Epithelial cell of proximal tubule (primary cell): ENCODE results near the gene RAE1. TPM values are rescaled to one million over a fixed set of nuclear protein-coding genes. Genes with fewer than 3 reads are reported as not detected.
"Not testable (repeated sequence)": the region's sequence is repeated elsewhere in the genome, so short reads cannot be mapped to it uniquely, and the experiment has no call there.

ENCODE experiments used
- DNase-seq: peaks from one replicate; pipeline ENCODE4 v3.0.0-alpha.2; 2011; ENCODE audit warnings: low read depth
- H3K4me3 ChIP-seq: 2 replicates; pipeline ENCODE4 v1.5.1; 2011; ENCODE audit warnings: low read depth, mild to moderate bottlenecking, low read length
- total RNA-seq: library from RNA; depleted of rRNA; stranded (reverse); fragments of >200 nt; gene quantifications from 2 replicates; pipeline ENCODE4 v1.2.3, GENCODE V29; 2015
- TF ChIP-seq, protein P1 (sequence below): conservative IDR thresholded peaks from 2 replicates; pipeline ENCODE4 v1.5.1; 2012; ENCODE audit warnings: low read depth, mild to moderate bottlenecking, low read length

Gene RAE1
- total RNA-seq, 1 donor from 2014 or later: 74.3 TPM

- no peak overlapping the region for H3K4me3 ChIP-seq
- TF ChIP-seq, protein P1, sequence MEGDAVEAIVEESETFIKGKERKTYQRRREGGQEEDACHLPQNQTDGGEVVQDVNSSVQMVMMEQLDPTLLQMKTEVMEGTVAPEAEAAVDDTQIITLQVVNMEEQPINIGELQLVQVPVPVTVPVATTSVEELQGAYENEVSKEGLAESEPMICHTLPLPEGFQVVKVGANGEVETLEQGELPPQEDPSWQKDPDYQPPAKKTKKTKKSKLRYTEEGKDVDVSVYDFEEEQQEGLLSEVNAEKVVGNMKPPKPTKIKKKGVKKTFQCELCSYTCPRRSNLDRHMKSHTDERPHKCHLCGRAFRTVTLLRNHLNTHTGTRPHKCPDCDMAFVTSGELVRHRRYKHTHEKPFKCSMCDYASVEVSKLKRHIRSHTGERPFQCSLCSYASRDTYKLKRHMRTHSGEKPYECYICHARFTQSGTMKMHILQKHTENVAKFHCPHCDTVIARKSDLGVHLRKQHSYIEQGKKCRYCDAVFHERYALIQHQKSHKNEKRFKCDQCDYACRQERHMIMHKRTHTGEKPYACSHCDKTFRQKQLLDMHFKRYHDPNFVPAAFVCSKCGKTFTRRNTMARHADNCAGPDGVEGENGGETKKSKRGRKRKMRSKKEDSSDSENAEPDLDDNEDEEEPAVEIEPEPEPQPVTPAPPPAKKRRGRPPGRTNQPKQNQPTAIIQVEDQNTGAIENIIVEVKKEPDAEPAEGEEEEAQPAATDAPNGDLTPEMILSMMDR: no peak
- no peak for DNase-seq
These were observed 64.7 kb downstream of the RAE1 start for GRCh38 chr20:57415771-57416170.

- TF ChIP-seq, protein P1: no peak
- no peak for DNase-seq
- no peak overlapping the region for H3K4me3 ChIP-seq
These were observed 65.4 kb downstream of the RAE1 start for GRCh38 chr20:57416296-57417022.

DNA sequence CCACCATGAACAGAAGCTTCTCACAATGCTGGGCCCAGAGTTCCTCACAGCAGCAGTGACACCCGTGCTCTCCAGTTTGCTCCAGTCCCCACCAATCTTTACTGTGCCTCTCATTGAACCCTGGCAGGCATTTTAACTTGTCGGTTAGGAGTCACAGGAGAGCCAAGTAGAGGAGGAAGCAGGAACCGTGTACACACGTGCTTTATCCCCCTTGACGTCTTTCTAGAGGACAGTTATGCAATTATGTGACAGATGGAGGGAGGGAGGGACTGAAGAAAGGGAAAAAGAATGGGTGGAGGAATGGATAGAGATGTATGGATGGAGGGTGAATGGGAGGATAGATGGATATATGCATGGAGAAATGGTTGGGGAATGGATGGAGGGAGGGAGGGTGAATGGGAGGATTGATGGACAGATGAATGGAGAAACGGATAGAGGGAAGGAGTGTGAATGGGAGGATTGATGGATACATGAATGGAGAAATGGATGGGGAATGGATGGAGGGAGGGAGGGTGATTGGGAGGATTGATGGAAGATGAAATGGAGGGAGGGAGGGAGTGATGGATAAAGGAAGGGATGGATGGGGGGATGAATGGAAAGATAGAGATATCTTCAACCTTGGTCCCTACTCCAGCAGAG lies 66.1 kb downstream of the RAE1 start:
- TF ChIP-seq, protein P1: no peak
- DNase-seq: no peak
- H3K4me3 ChIP-seq: no peak overlapping the region

DNA sequence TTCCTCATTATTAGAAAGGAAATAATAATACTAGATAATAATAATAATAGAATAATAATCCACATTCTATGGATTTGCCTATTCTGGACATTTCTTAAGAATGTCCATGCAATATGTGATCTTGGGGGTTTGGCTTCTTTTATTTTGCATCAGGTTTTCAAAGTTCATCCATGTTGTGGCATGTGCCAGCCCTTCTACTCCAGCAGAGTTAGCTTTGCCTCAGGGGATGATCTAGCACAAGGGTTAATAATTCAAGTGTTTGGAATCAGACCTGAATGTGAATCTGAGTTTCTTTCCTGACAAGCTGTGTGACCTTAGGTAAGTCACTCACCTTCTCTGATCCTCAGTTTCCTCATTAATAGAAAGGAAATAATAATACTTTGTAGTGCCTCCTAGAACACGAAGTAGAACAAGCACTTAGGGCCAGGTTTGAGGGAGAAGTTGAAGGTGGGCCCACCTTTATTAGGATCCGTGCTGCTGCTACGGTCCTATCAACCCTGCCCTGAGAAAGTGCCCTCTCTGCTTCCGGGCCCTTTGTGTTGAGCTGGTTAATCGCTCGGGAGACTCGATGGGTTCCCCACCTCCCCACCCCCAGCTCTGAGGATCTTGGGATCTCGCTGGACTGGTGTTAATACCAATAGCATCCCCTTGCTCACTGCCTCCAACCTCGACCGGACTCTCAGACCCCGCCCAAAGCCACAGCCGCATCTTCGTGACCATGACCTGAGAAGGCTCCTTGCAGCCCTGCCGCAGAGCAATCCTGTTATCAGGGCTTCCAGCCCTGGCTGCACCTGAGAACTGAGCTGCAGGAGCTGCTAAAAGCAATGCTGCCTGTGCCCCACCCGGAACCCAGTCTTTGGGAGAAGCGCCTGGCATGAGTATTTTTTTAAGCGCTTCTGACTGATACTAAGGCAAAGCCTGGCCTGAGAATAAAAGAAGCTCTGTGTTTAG lies 67.0 kb downstream of the RAE1 start:
- TF ChIP-seq, protein P1: no peak
- H3K4me3 ChIP-seq: no peak overlapping the region
- DNase-seq: no peak

DNA sequence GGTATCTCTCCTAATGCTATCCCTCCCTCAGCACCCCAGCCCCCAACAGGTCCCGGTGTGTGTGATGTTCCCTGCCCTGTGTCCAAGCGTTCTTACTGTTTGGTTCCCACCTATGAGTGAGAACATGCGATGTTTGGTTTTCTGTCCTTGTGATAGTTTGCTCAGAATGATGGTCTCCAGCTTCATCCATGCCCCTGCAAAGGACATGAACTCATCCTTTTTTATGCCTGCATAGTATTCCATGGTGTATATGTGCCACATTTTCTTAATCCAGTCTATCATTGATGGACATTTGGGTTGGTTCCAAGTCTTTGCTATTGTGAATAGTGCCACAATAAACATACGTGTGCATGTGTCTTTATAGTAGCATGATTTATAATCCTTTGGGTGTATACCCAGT lies 68.4 kb downstream of the RAE1 start:
- not testable (repeated sequence) for H3K4me3 ChIP-seq, DNase-seq

DNA sequence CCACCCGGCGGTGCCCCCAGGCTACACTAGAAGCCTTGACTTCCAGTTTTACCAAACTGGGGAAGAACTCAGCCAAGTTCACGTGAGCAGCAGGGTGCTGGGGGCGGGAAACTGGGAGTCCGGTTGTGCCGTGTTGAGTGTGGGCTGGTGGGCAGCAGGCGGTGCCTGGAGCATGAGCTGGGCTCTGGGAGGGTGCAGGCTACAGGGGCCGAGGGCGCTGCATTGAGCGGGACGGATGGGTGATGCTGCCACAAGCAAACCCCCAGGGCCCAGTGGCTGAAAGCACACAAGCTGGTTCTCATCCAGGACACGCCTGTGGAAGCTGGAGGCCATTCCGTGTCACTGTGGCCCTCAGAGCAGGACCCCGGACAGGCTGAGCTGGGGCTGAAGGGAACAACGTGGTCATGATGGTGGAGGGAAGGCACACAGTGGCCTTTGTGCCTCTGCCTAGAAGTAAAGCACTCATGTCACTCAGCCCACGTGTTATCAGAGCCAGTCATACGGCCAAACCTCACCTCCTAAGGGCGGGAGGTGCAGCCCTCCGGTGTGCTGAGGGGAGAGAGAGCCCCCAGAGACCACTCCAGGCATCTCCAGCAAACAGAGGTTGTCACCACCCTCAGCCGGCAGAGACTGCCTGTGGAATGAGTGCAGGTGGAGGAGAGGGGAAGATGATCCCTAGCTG lies 69.7 kb downstream of the RAE1 start:
- no peak overlapping the region for H3K4me3 ChIP-seq
- DNase-seq: no peak
- TF ChIP-seq, protein P1: no peak
